Spinal cord (tissue), 10 donors: Measurements from ENCODE around the gene STARD9. TPM values are rescaled to one million over a fixed set of nuclear protein-coding genes. Genes with fewer than 3 reads are reported as not detected.

Experiments
- DNase-seq, 6 donors: peaks; one replicate each; pipeline versions ENCODE4 v3.0.0 to v3.0.0-alpha.2; 2013 to 2015; ENCODE audit warnings: low spot score in 6 of 6, low read depth in 4 of 6
- H3K27ac ChIP-seq: one replicate; pipeline ENCODE4 v1.5.1; 2013; ENCODE audit warnings: low read depth, low read length, control low read depth
- H3K27me3 ChIP-seq: one replicate; pipeline ENCODE4 v1.6.1; 2013; ENCODE audit warnings: low read length; ENCODE audit not compliant: control insufficient read depth, insufficient read depth
- H3K36me3 ChIP-seq: one replicate; pipeline ENCODE4 v1.6.1; 2013; ENCODE audit warnings: low read length; ENCODE audit not compliant: control insufficient read depth, insufficient read depth
- H3K4me1 ChIP-seq: one replicate; pipeline ENCODE4 v1.6.1; 2013; ENCODE audit warnings: low read length; ENCODE audit not compliant: control insufficient read depth, insufficient read depth
- H3K4me3 ChIP-seq: one replicate; pipeline ENCODE4 v1.5.1; 2013; ENCODE audit warnings: low read depth, low read length, control low read depth
- H3K9me3 ChIP-seq: one replicate; pipeline ENCODE4 v1.6.1; 2013; ENCODE audit warnings: low read length; ENCODE audit not compliant: control insufficient read depth, insufficient read depth
- WGBS: methylation state at CpG from one replicate; pipeline ENCODE4 v1.1.5; 2013; ENCODE audit warnings: missing lambda C conversion rate; ENCODE audit not compliant: insufficient coverage; 5-methylcytosine and 5-hydroxymethylcytosine counted together
- polyA plus RNA-seq, 2 donors: library from polyadenylated mRNA; unstranded; fragments of 120-200 nt; gene quantifications; one replicate each; pipeline ENCODE4 v1.2.1, GENCODE V29; 2013; ENCODE audit not compliant: insufficient read length in 2 of 2
- total RNA-seq, 2 donors: library from RNA; depleted of rRNA in 1 of 2; stranded (reverse); fragments of 120-200 nt in 1 of 2; fragments of >200 nt in 1 of 2; gene quantifications; one replicate each; pipeline versions ENCODE4 v1.2.3 to v1.2.4, GENCODE V29; 2013 to 2014
- donor health status: healthy.

The STARD9 gene
- total and polyA plus RNA-seq, 4 donors: 11.1 to 26.2 (median 16.9) TPM

DNA sequence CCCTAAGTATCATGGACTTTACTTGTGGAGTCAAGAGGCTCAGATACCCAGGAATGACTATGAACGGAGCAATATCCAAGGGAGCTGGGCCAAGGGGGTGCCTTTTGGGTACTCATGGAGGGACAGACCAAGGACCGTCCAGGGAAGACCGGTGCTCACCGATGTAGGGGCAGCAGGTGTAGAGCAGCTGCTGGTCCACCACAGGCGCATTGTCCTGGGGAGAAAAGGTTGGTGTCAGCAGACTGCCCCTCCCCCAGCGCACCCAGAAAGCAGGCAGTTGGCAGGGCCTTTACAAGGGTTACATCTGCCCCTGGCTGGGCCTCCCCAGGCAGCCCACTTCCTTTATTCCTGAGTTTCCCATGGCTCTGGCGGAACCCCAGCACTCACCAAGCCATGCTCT, 154.0 kb downstream of the STARD9 start:
- Histone ChIP-seq H3K9me3 (no peaks in the 10 kb centered on the region), H3K27me3 (no peaks in the 10 kb centered on the region), H3K36me3 (peaks cover 93% of the 10 kb centered on the region), H3K27ac (no peak overlapping the region), H3K4me1 (peaks cover 13% of the 10 kb centered on the region), H3K4me3 (no peak overlapping the region)
- no peak for DNase-seq
- WGBS: 86% methylated on average over 7 of the region's 7 CpGs

GRCh38 chr15:42730135-42730534, 154.7 kb downstream of the STARD9 start:
- Histone ChIP-seq H3K27me3 (no peaks in the 10 kb centered on the region), H3K4me1 (peaks cover 14% of the 10 kb centered on the region), H3K27ac (no peak overlapping the region), H3K4me3 (no peak overlapping the region), H3K9me3 (no peaks in the 10 kb centered on the region), H3K36me3 (peaks cover 92% of the 10 kb centered on the region)
- 80% methylated on average over 7 of the region's 8 CpGs for WGBS
- no peak for DNase-seq

DNA sequence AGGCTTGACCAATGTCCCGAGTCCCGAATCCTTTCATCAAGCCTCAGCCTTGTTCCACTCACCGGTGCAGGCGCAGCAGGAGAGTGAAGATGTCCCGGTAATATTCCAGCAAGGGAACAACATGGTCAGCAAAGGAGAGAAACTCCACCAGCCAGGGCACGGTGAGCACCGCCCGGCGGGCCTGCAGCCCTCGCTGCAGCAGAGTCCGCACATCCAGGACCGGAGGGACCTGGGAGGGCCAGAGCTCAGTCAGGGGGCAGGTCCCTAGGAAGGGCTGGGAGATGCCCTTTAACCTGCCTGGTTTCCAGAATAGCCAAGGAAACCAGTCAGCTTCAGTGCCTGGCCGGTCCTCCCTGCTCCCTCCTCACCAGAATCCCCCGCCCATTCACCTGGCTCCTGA, 155.1 kb downstream of the STARD9 start:
- H3K4me3 ChIP-seq: no peak overlapping the region
- no peaks in the 10 kb centered on the region for H3K9me3 ChIP-seq
- peaks cover 18% of the 10 kb centered on the region for H3K4me1 ChIP-seq
- DNase-seq: no peak
- no peaks in the 10 kb centered on the region for H3K27me3 ChIP-seq
- peaks cover 92% of the 10 kb centered on the region for H3K36me3 ChIP-seq
- 92% methylated on average over 14 of the region's 14 CpGs for WGBS
- H3K27ac ChIP-seq: no peak overlapping the region

DNA sequence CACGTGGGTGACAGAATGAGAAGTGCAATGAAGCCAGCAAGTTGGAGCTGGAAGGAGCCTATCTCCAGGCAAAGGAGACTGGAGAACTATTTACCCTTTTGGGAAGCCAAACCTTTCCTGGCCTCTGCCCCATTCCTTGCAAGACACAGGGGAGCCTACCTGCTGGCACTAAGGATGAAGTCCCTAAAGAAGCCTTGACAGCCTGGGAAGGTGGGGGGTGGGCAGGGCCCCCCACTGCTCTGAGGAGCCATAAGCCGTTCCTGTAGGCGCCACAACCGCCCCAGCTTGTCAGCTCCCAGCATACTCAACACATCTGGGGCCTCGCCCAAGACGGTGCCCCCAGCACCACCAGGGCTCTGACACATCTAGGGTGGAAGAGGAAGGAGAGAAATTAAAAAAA, 156.1 kb downstream of the STARD9 start:
- Histone ChIP-seq H3K9me3 (no peaks in the 10 kb centered on the region), H3K4me3 (no peak overlapping the region), H3K36me3 (peaks cover 86% of the 10 kb centered on the region), H3K27ac (no peak overlapping the region), H3K27me3 (no peaks in the 10 kb centered on the region), H3K4me1 (peaks cover 20% of the 10 kb centered on the region)
- WGBS: 92% methylated on average over 1 of the region's 6 CpGs
- no peak for DNase-seq

DNA sequence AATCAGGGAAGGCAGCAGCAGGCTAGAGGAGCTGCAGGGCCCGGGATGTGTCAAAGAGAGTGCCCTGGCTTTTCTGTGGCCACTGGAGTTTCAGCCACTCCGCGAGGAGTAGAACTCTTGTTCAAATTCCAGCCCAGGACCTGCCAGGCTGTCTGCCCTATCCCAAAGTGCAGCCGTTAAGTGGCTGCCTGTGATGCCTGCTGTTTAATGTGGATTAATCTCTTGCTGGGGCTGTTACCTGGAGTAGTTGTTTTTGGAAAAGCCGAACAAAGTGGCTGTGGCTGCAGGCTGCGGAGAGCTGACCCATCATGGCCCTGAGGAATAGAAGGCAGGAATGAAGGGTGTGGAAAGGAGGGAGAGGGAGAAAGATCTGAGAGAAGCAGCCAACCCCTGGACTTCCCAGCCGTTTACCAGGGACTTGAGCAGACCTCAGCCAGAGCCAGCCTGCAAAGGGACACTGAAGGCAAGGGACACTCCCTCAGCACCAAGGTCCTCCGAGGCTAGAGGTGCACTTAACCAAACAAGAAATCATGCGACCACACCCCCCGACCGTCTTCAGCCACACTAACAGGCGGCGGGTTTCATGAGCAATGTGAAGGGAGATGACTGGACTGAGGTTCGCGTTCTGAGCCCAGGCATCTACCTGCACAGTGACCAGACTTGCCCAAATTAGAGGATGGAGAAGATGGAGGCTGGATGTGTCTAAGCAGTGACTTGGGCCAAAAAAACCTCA, 156.9 kb downstream of the STARD9 start:
- H3K4me1 ChIP-seq: peaks cover 21% of the 10 kb centered on the region
- no peaks in the 10 kb centered on the region for H3K27me3 ChIP-seq
- no peak overlapping the region for H3K27ac ChIP-seq
- WGBS: 72% methylated on average over 7 of the region's 15 CpGs
- no peak overlapping the region for H3K4me3 ChIP-seq
- H3K36me3 ChIP-seq: peaks cover 82% of the 10 kb centered on the region
- DNase-seq: no peak
- H3K9me3 ChIP-seq: no peaks in the 10 kb centered on the region

GRCh38 chr15:42733027-42733426, 157.6 kb downstream of the STARD9 start:
- DNase-seq: no peak
- H3K27ac ChIP-seq: no peak overlapping the region
- WGBS: 89% methylated on average over 11 of the region's 11 CpGs
- H3K4me1 ChIP-seq: peaks cover 22% of the 10 kb centered on the region
- no peaks in the 10 kb centered on the region for H3K27me3 ChIP-seq
- no peak overlapping the region for H3K4me3 ChIP-seq
- no peaks in the 10 kb centered on the region for H3K9me3 ChIP-seq
- H3K36me3 ChIP-seq: peaks cover 75% of the 10 kb centered on the region

DNA sequence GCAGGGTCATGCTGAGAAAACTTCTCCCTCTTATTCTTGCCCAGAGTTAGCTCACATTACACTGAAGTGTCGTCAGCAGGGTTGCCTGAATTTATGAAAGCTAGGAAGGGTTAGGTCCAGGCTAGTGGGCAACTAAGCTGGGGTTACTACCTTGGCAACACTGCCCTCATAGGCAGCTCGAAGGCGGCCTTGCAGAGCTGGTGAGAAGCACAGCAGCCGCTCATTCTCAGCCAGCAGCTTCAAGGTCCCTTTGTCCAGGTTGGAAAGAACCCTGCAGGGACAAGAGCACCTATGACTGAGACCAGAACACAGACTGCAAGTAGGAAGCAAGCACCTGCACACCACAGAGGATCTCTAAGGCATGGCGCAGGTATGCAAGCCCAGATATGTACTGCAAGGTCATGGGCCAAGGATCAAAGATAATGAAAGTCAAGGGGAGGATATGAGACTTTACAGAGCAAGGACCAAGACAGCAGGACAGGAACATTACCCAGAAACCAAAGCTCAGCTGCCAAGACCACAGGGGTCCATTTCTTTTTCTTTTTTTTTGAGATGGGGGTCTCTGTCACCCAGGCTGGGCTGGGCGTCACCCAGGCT, 158.8 kb downstream of the STARD9 start:
- H3K36me3 ChIP-seq: peaks cover 63% of the 10 kb centered on the region
- H3K27ac ChIP-seq: no peak overlapping the region
- H3K4me3 ChIP-seq: no peak overlapping the region
- H3K27me3 ChIP-seq: no peaks in the 10 kb centered on the region
- no peaks in the 10 kb centered on the region for H3K9me3 ChIP-seq
- no peak for DNase-seq
- 89% methylated on average over 4 of the region's 6 CpGs for WGBS
- H3K4me1 ChIP-seq: peaks cover 21% of the 10 kb centered on the region

DNA sequence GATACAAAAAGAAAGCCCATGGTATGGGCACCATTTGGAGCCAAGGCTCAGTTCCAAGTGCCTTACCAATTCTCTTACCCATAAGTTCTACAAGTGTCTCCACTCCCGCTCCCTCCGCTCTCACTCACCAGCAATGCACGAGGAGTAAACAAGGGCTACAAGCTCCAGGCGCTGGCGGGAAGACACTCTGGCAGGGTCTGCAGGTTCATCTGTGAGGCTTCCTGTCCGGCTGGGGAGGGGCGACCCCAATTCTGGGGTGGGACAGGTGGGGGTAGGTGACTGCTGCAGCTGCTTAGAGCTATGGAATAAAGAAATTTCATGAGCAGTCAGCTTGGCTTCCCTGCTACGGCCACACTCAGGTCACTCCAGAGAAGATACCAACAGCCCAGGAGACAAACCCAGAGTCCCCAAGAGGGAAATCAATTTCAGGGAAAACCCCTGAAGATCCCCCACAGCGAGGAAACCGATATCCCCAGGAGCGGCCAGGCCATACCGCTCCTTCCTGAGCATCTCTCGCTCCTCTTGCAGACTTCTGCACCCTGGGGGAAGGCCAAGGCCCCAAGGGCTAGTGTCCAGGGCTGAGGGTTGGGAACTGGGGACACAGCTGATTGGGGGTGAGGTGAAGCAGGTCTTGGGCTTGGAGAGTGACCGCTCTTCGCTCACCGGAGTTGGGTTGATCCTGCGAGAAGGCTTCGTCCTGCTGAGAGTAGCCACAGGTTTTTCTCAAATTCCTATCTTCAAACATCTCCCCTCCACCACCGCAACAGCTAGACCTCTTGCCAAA, 160.2 kb downstream of the STARD9 start:
- Histone ChIP-seq H3K27me3 (no peaks in the 10 kb centered on the region), H3K27ac (no peak overlapping the region), H3K4me1 (peaks cover 21% of the 10 kb centered on the region), H3K36me3 (peaks cover 50% of the 10 kb centered on the region), H3K9me3 (no peaks in the 10 kb centered on the region), H3K4me3 (peak overlapping the region; percentile 47)
- WGBS: 80% methylated on average over 12 of the region's 19 CpGs
- DNase-seq: no peak

DNA sequence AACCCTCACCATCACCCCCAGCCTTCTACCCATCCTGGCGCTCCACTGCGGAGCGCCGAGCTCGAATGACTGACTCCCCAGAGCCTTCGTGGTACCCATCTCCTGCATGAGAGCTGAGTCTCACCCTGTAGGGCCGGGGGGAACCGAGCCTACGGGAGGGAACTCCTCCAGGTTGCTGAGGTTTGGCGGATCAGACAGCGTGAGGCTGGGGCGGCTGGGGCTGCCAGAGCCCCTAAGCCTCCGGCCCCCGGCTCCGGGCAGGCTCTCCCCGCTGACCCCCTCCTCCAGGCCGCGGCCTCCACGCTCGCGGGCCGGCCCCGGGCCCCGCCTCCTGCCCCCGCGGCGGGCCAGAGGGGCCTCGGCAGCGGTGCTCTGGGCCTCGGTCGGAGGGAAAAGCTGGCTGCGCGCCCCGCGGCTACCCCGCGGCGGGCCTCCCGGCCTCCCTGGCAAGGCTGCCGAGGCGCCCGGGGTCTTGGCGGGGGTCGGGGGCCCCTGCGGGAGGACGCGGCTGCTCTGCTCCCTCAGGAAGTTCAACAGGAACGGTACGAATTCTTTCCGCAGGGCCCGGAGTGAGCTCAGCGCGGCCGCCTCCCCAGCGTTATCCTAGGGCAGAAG, 160.9 kb downstream of the STARD9 start:
- H3K27me3 ChIP-seq: no peaks in the 10 kb centered on the region
- DNase-seq: peak in 1 of 6 donors; percentile 55
- H3K9me3 ChIP-seq: no peaks in the 10 kb centered on the region
- peak overlapping the region; percentile 73 for H3K4me3 ChIP-seq
- peak overlapping the region; percentile 71 for H3K27ac ChIP-seq
- under 1% methylated on average over 55 of the region's 55 CpGs for WGBS
- peaks cover 21% of the 10 kb centered on the region for H3K4me1 ChIP-seq
- peaks cover 43% of the 10 kb centered on the region for H3K36me3 ChIP-seq
